IPS DF 6.9 (cell line): ENCODE measurements around the gene IMMP2L.

Source experiments
- DNase-seq: peaks from one replicate; pipeline ENCODE4 v3.0.0-alpha.2; 2013; ENCODE audit warnings: low read depth, low spot score
- H3K27ac ChIP-seq: one replicate; pipeline ENCODE4 v1.5.1; 2013; ENCODE audit warnings: low read length, control low read depth
- H3K27me3 ChIP-seq: 2 replicates; pipeline ENCODE4 v1.6.1; 2013; ENCODE audit warnings: mild to moderate bottlenecking, low read length; ENCODE audit not compliant: control insufficient read depth, insufficient read depth
- H3K36me3 ChIP-seq: 2 replicates; pipeline ENCODE4 v1.6.1; 2013; ENCODE audit warnings: low read length; ENCODE audit not compliant: control insufficient read depth, insufficient read depth
- H3K4me1 ChIP-seq: 2 replicates; pipeline ENCODE4 v1.6.1; 2013; ENCODE audit warnings: low read length; ENCODE audit not compliant: control insufficient read depth, insufficient read depth
- H3K4me3 ChIP-seq: 2 replicates; pipeline ENCODE4 v1.5.1; 2013; ENCODE audit warnings: mild to moderate bottlenecking, low read length
- H3K9me3 ChIP-seq: 2 replicates; pipeline ENCODE4 v1.6.1; 2013; ENCODE audit warnings: low read length, inconsistent platforms; ENCODE audit not compliant: control insufficient read depth, insufficient read depth
- WGBS: extraction: QIAGEN DNeasy Blood & Tissue Kit; methylation state at CpG from one replicate; pipeline ENCODE4 v1.1.7; 2013; ENCODE audit warnings: mixed read lengths, missing lambda C conversion rate; ENCODE audit not compliant: insufficient read length, insufficient coverage; 5-methylcytosine and 5-hydroxymethylcytosine counted together

The IMMP2L gene

GRCh38 chr7:111558991-111559390, 3.3 kb downstream of the IMMP2L start:
- Histone ChIP-seq H3K4me1 (peaks cover 2% of the 10 kb centered on the region; the same call in 1 of the 2 replicates), H3K36me3 (no peaks in the 10 kb centered on the region; the same call in 1 of the 2 replicates), H3K27ac (no peak overlapping the region), H3K9me3 (no peaks in the 10 kb centered on the region), H3K4me3 (no peak overlapping the region), H3K27me3 (no peaks in the 10 kb centered on the region)
- no peak for DNase-seq
- no CpG with 5 or more reads among the region's 1 CpG for WGBS

DNA sequence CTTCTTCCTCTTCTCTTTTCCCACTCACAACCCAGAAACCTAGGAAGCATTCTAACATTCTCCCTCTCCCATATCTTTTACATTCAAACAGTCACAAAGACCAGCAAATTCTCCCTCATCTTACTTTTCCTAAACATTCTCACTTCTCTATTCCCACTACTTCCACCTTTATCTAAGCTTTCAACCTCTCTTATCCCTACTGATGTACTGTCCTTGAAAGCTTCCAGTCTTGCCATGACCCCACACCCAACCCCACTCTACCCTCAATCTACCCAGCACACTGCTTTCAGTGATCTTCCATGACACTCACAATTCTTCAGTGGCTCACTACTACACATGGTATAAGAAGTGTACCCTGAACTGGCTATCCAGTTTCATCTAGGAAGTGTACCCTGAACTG, 5.3 kb downstream of the IMMP2L start:
- H3K4me1 ChIP-seq = no peaks in the 10 kb centered on the region; the same call in 1 of the 2 replicates
- H3K9me3 ChIP-seq = no peaks in the 10 kb centered on the region
- no peak overlapping the region for H3K27ac ChIP-seq
- H3K36me3 ChIP-seq = no peaks in the 10 kb centered on the region; the same call in 1 of the 2 replicates
- H3K4me3 ChIP-seq = no peak overlapping the region
- DNase-seq = no peak
- no peaks in the 10 kb centered on the region for H3K27me3 ChIP-seq

DNA sequence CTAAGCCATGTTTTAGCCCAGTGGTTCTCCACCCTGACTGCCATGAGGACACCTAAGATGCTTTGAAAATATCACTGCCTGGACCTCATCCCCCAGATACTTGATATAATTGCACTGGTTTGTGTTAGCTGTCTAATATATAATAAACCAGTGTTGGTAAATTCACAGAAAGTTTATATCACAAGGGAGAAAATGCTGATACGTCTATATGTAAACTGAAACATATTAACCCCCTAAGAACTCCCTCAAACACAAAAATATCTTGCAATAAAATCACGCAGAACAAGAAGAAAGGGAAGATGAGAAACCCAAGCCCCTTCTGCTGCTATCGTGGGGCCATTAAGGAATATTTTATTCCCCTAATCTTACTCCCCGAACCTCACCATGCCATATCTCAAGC, 8.2 kb downstream of the IMMP2L start:
- H3K27ac ChIP-seq = no peak overlapping the region
- no peak for DNase-seq
- H3K36me3 ChIP-seq = no peaks in the 10 kb centered on the region; the same call in 1 of the 2 replicates
- no peaks in the 10 kb centered on the region for H3K27me3 ChIP-seq
- no peaks in the 10 kb centered on the region for H3K9me3 ChIP-seq
- no CpG with 5 or more reads among the region's 4 CpGs for WGBS
- H3K4me3 ChIP-seq = no peak overlapping the region
- no peaks in the 10 kb centered on the region for H3K4me1 ChIP-seq

DNA sequence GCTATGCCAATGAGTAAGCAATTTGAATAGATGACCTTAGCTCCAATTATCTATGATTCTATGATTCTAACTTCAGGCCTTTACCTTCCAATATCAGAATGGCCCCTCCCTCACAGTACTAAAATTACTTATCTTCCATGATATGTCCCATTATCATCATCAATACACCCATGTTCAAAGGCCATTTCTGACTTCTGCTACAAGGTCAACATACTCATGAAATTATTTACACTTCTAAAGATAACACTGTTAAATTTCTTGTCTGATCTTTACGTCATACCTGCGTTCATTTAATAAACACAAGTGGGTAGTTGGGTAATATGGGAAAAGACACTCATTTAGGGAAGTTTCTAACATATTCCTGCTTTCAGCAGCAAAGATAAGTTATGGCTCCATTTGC, 21.2 kb downstream of the IMMP2L start:
- no peak for DNase-seq
- H3K9me3 ChIP-seq = no peaks in the 10 kb centered on the region
- H3K27me3 ChIP-seq = no peaks in the 10 kb centered on the region
- H3K4me1 ChIP-seq = no peaks in the 10 kb centered on the region
- no peaks in the 10 kb centered on the region for H3K36me3 ChIP-seq
- no peak overlapping the region for H3K4me3 ChIP-seq
- no peak overlapping the region for H3K27ac ChIP-seq
- WGBS = no CpG with 5 or more reads among the region's 2 CpGs

- no peaks in the 10 kb centered on the region for H3K27me3 ChIP-seq
- no peaks in the 10 kb centered on the region for H3K36me3 ChIP-seq
- H3K4me3 ChIP-seq = no peak overlapping the region
- no peak overlapping the region for H3K27ac ChIP-seq
- DNase-seq = no peak
- WGBS = no CpG with 5 or more reads among the region's 5 CpGs
- no peaks in the 10 kb centered on the region; the same call in 1 of the 2 replicates for H3K4me1 ChIP-seq
- no peaks in the 10 kb centered on the region for H3K9me3 ChIP-seq
Measured at GRCh38 chr7:111540199-111540815, 22.0 kb downstream of the IMMP2L start.

DNA sequence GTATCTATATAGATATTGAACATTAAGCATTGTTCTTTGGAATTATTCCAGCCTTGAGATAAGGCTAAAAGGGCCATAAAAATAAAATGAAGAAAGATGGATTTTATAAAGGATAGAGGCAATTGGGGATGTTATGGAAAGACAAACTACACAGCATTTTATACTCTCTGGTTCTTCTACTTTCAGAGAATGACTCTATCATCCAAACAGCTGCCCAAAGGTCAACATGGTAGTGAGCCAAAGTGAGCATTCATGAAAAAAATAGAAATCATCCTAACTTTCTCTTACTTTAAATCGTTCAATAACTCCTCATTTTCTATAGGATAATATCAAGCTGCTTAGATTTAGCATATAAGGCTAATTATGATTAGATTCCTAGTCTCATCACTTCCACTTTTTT, 25.2 kb downstream of the IMMP2L start:
- Histone ChIP-seq H3K27me3 (no peaks in the 10 kb centered on the region), H3K9me3 (no peaks in the 10 kb centered on the region), H3K27ac (no peak overlapping the region), H3K4me1 (no peaks in the 10 kb centered on the region; the same call in 1 of the 2 replicates), H3K4me3 (no peak overlapping the region), H3K36me3 (no peaks in the 10 kb centered on the region)
- DNase-seq = no peak
- WGBS = no CpG with 5 or more reads among the region's 1 CpG

- H3K27me3 ChIP-seq = no peaks in the 10 kb centered on the region
- DNase-seq = no peak
- no CpG with 5 or more reads among the region's 3 CpGs for WGBS
- no peaks in the 10 kb centered on the region; the same call in 1 of the 2 replicates for H3K4me1 ChIP-seq
- no peak overlapping the region for H3K4me3 ChIP-seq
- H3K27ac ChIP-seq = no peak overlapping the region
- no peaks in the 10 kb centered on the region for H3K36me3 ChIP-seq
- no peaks in the 10 kb centered on the region for H3K9me3 ChIP-seq
Measured at GRCh38 chr7:111535142-111535870, 27.0 kb downstream of the IMMP2L start.

- no peak overlapping the region for H3K4me3 ChIP-seq
- no peak overlapping the region for H3K27ac ChIP-seq
- no peaks in the 10 kb centered on the region for H3K9me3 ChIP-seq
- no peaks in the 10 kb centered on the region for H3K36me3 ChIP-seq
- no peaks in the 10 kb centered on the region; the same call in 1 of the 2 replicates for H3K4me1 ChIP-seq
- no peak for DNase-seq
- no peaks in the 10 kb centered on the region for H3K27me3 ChIP-seq
Measured at GRCh38 chr7:111532625-111533024, 29.7 kb downstream of the IMMP2L start.

- H3K4me1 ChIP-seq = no peaks in the 10 kb centered on the region; the same call in 1 of the 2 replicates
- WGBS = no CpG with 5 or more reads among the region's 3 CpGs
- DNase-seq = no peak
- no peak overlapping the region for H3K27ac ChIP-seq
- no peaks in the 10 kb centered on the region for H3K9me3 ChIP-seq
- H3K4me3 ChIP-seq = no peak overlapping the region
- H3K36me3 ChIP-seq = no peaks in the 10 kb centered on the region
- H3K27me3 ChIP-seq = no peaks in the 10 kb centered on the region
Measured at GRCh38 chr7:111531993-111532392, 30.3 kb downstream of the IMMP2L start.

- Histone ChIP-seq H3K9me3 (no peaks in the 10 kb centered on the region), H3K36me3 (no peaks in the 10 kb centered on the region), H3K27me3 (no peaks in the 10 kb centered on the region), H3K4me3 (no peak overlapping the region), H3K27ac (no peak overlapping the region), H3K4me1 (no peaks in the 10 kb centered on the region)
- no peak for DNase-seq
Measured at GRCh38 chr7:111530356-111530668, 32.0 kb downstream of the IMMP2L start.
